Measurements from ENCODE around the gene MT1B. TPM values are rescaled to one million over a fixed set of nuclear protein-coding genes. Genes with fewer than 3 reads are reported as not detected.
"Not testable (repeated sequence)": the region's sequence is repeated elsewhere in the genome, so short reads cannot be mapped to it uniquely, and the experiment has no call there.

The MT1B gene
- total and polyA plus RNA-seq, 5 experiments from 2014 or later = not detected

GRCh38 chr16:56672171-56672570 lies 20.5 kb downstream of the MT1B start:
- POLR2A ChIA-PET = interaction anchor here (0.6 to 1.0 kb wide), 2 partner anchors 29 to 40 kb away, joined by 3 to 4 read pairs; no protein-coding TSS in a partner anchor

GRCh38 chr16:56672761-56673536 lies 21.3 kb downstream of the MT1B start:
- peaks cover 23 to 46% (median 34%) of the 10 kb centered on the region in 4 donors for H3K4me1 Mint-ChIP-seq
- no peaks in the 10 kb centered on the region for H3K9me3 Mint-ChIP-seq
- POLR2A ChIA-PET = interaction anchor here (0.9 to 1.3 kb wide), 2 partner anchors 9 to 16 kb away, joined by 3 to 4 read pairs; partner anchors contain the start of gene MT1X
- ATAC-seq = no peak
- H3K27ac Mint-ChIP-seq = peak overlapping the region in 1 of 10 donors; percentile 25
- peaks cover 21 to 42% (median 33%) of the 10 kb centered on the region in 5 donors for H3K27me3 Mint-ChIP-seq
- no peak overlapping the region for H3K4me3 Mint-ChIP-seq
- H3K36me3 Mint-ChIP-seq = no peaks in the 10 kb centered on the region
- no peak for DNase-seq

More at GRCh38 chr16:56672171-56672570, 20.5 kb downstream of the MT1B start:
- not testable (repeated sequence) for H3K9me3 Mint-ChIP-seq, ATAC-seq, H3K4me3 Mint-ChIP-seq, H3K27ac Mint-ChIP-seq, DNase-seq, H3K36me3 Mint-ChIP-seq
- Mint-ChIP-seq H3K4me1 (peaks cover 24 to 53% (median 36%) of the 10 kb centered on the region in 4 donors), H3K27me3 (peaks cover 25 to 45% (median 40%) of the 10 kb centered on the region in 5 donors)

- DNase-seq = peak in 4 of 10 donors; percentile 22 to 60 (median 45)
- ATAC-seq = peak; percentile 32 to 33
- Mint-ChIP-seq H3K4me1 (peaks cover 15 to 38% (median 26%) of the 10 kb centered on the region in 4 donors), H3K27ac (peak overlapping the region in 5 of 10 donors; percentile 7 to 77 (median 69)), H3K27me3 (peaks cover 13 to 34% (median 25%) of the 10 kb centered on the region in 5 donors), H3K4me3 (peak overlapping the region in 6 of 10 donors; percentile 3 to 50 (median 38)), H3K36me3 (no peaks in the 10 kb centered on the region), H3K9me3 (no peaks in the 10 kb centered on the region)
- POLR2A ChIA-PET = interaction anchor here (0.9 to 1.3 kb wide), 2 partner anchors 8 to 17 kb away, joined by 3 to 4 read pairs; partner anchors contain the start of gene MT1X
Observed at GRCh38 chr16:56673921-56674320, 22.2 kb downstream of the MT1B start.

- POLR2A ChIA-PET = not testable (repeated sequence)
Observed at GRCh38 chr16:56674570-56674969, 22.9 kb downstream of the MT1B start.

GRCh38 chr16:56675685-56676210 lies 24.1 kb downstream of the MT1B start:
- no peaks in the 10 kb centered on the region for H3K9me3 Mint-ChIP-seq
- POLR2A ChIA-PET = interaction anchor here (1.0 to 2.3 kb wide), 5 partner anchors 14 to 67 kb away, joined by 4 to 8 read pairs (median 5); partner anchors contain the start of gene MT2A
- ATAC-seq (peak; percentile 93 to 96), DNase-seq (peak in 9 of 10 donors; percentile 38 to 75 (median 56))
- H3K4me1 Mint-ChIP-seq = peaks cover 8 to 28% (median 19%) of the 10 kb centered on the region in 4 donors
- H3K27ac Mint-ChIP-seq = peak overlapping the region in 8 of 10 donors; percentile 53 to 88 (median 66)
- peaks cover 5 to 25% (median 7%) of the 10 kb centered on the region in 5 donors for H3K27me3 Mint-ChIP-seq
- peak overlapping the region; percentile 70 to 90 (median 81) for H3K4me3 Mint-ChIP-seq
- no peaks in the 10 kb centered on the region for H3K36me3 Mint-ChIP-seq

More at GRCh38 chr16:56674570-56674969, 22.9 kb downstream of the MT1B start:
- DNase-seq, H3K36me3 Mint-ChIP-seq, ATAC-seq, H3K9me3 Mint-ChIP-seq: not testable (repeated sequence)
- peak overlapping the region in 5 of 10 donors; percentile 11 to 73 (median 46) for H3K27ac Mint-ChIP-seq
- H3K27me3 Mint-ChIP-seq = peaks cover 10 to 31% (median 19%) of the 10 kb centered on the region in 5 donors
- peaks cover 11 to 32% (median 22%) of the 10 kb centered on the region in 4 donors for H3K4me1 Mint-ChIP-seq
- peak overlapping the region in 6 of 10 donors; percentile 30 to 75 (median 38) for H3K4me3 Mint-ChIP-seq

GRCh38 chr16:56677474-56677873 lies 25.8 kb downstream of the MT1B start:
- DNase-seq = no peak
- Mint-ChIP-seq H3K4me3 (peak overlapping the region in 3 of 10 donors; percentile 7 to 44 (median 10)), H3K27me3 (peaks cover 0 to 17% (median 0%) of the 10 kb centered on the region in 5 donors), H3K9me3 (no peaks in the 10 kb centered on the region), H3K27ac (peak overlapping the region in 1 of 10 donors; percentile 80), H3K36me3 (no peaks in the 10 kb centered on the region), H3K4me1 (peaks cover 17 to 39% (median 29%) of the 10 kb centered on the region in 4 donors)
- POLR2A ChIA-PET = interaction anchor here (0.8 to 2.3 kb wide), 4 partner anchors 24 to 101 kb away, joined by 3 to 7 read pairs (median 4); partner anchors contain the start of gene MT2A
- ATAC-seq = no peak

GRCh38 chr16:56679078-56679730 lies 27.5 kb downstream of the MT1B start:
- Mint-ChIP-seq H3K27me3 (peaks cover 0 to 5% (median 0%) of the 10 kb centered on the region in 5 donors), H3K9me3 (no peaks in the 10 kb centered on the region), H3K4me3 (no peak overlapping the region), H3K27ac (peak overlapping the region in 2 of 10 donors; percentile 4 to 26), H3K36me3 (peaks cover 0 to 2% (median 0%) of the 10 kb centered on the region in 3 donors), H3K4me1 (peaks cover 22 to 54% (median 40%) of the 10 kb centered on the region in 4 donors)
- no peak for DNase-seq
- ATAC-seq = no peak
- POLR2A ChIA-PET = interaction anchor here (0.6 kb wide), 2 partner anchors 8 to 411 kb away, joined by 3 to 6 read pairs; no protein-coding TSS in a partner anchor

- Mint-ChIP-seq H3K9me3 (no peaks in the 10 kb centered on the region), H3K36me3 (peaks cover 0 to 4% (median 0%) of the 10 kb centered on the region in 3 donors), H3K27ac (no peak overlapping the region), H3K4me3 (no peak overlapping the region), H3K27me3 (peaks cover 0 to 4% (median 0%) of the 10 kb centered on the region in 5 donors), H3K4me1 (peaks cover 24 to 54% (median 40%) of the 10 kb centered on the region in 4 donors)
- POLR2A ChIA-PET = interaction anchor here (0.5 to 0.6 kb wide), 3 partner anchors 7 to 411 kb away, joined by 3 to 6 read pairs (median 3); no protein-coding TSS in a partner anchor
- DNase-seq = no peak
- ATAC-seq = no peak
Observed at GRCh38 chr16:56679818-56680217, 28.1 kb downstream of the MT1B start.

- peaks cover 5 to 12% (median 8%) of the 10 kb centered on the region in 3 donors for H3K36me3 Mint-ChIP-seq
- H3K9me3 Mint-ChIP-seq = peaks cover 0 to 6% (median 3%) of the 10 kb centered on the region in 9 donors
- no peaks in the 10 kb centered on the region for H3K27me3 Mint-ChIP-seq
- ATAC-seq (peak; percentile 98 to 99), DNase-seq (peak; percentile 77 to 94 (median 86))
- peak within 1 kb of the TSS; percentile 94 to 99 (median 98) for H3K27ac Mint-ChIP-seq
- POLR2A ChIA-PET = interaction anchor here (0.9 to 3.6 kb wide), 12 partner anchors 9 to 179 kb away, joined by 3 to 21 read pairs (median 5); partner anchors contain the start of genes MT1F and MT2A
- peak within 1 kb of the TSS; percentile 94 to 99 (median 96) for H3K4me3 Mint-ChIP-seq
- H3K4me1 Mint-ChIP-seq = peaks cover 17 to 36% (median 28%) of the 10 kb centered on the region in 4 donors
Observed at GRCh38 chr16:56681939-56682702, 30.4 kb downstream of the MT1B start, which contains the start of gene MT1X. TSS of gene MT1X (plus strand) at chr16:56682470. CDS start at chr16:56682541, 71 bp downstream.

- Mint-ChIP-seq H3K27me3 (no peaks in the 10 kb centered on the region), H3K4me1 (peaks cover 17 to 36% (median 27%) of the 10 kb centered on the region in 4 donors), H3K27ac (peak overlapping the region; percentile 94 to 99 (median 98)), H3K36me3 (peaks cover 5 to 12% (median 8%) of the 10 kb centered on the region in 3 donors), H3K4me3 (peak overlapping the region; percentile 94 to 99 (median 96)), H3K9me3 (peaks cover 0 to 6% (median 3%) of the 10 kb centered on the region in 9 donors)
- DNase-seq (no peak), ATAC-seq (peak in 1 of 2 donors; percentile 10)
- POLR2A ChIA-PET = interaction anchor here (1.0 to 3.6 kb wide), 11 partner anchors 11 to 179 kb away, joined by 3 to 21 read pairs (median 6); partner anchors contain the start of gene MT2A
Observed at GRCh38 chr16:56682703-56683397, 31.2 kb downstream of the MT1B start.
